HG03521 (cell line): ENCODE data around the gene SMARCD3.

Source experiments
- ATAC-seq: cut with Tn5 transposase; IDR thresholded peaks from one replicate; pipeline ENCODE4 v1.9.1; 2021; ENCODE audit warnings: mild to moderate bottlenecking, moderate library complexity; ENCODE audit not compliant: unreplicated experiment

The SMARCD3 gene

DNA sequence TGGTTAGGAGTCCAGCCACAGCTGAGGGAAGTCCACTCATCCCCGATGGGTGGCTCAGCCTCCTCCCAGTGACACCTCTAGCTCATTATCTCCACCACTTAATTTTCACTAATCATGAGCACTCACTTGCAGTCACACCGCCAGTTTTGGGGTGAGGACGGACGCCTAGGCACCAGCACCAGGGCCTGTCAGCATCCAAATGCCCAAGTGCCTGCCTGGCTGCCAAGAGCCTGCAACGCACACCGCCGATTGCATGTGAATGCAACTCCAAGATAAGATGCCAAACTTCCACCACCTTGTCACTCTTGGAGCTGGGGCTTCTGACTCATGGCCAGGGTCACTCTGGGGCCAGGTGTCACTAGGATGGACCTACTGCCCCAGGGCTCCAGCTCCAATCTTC, 24.4 kb upstream of the SMARCD3 start:
- ATAC-seq, result no peak

DNA sequence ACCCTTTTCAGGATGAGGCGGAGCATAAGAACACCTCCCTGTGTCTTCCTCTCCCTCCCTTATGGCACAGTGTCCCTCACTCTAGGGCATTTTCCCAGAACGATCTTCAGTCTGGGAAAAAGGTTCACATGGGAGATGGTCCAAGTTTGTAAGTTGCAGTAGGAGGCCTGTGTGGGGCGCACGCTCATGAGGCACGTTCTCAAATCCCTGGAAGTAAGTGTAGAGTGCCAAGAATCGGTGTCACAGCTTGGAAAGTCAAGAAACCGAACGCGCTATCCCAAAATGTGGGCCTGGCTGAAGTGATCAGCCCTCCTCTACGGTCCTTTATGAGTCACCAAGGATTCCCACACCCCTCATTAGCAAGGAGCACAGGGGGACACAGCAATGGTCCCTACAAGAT, 23.9 kb upstream of the SMARCD3 start:
- no peak for ATAC-seq

DNA sequence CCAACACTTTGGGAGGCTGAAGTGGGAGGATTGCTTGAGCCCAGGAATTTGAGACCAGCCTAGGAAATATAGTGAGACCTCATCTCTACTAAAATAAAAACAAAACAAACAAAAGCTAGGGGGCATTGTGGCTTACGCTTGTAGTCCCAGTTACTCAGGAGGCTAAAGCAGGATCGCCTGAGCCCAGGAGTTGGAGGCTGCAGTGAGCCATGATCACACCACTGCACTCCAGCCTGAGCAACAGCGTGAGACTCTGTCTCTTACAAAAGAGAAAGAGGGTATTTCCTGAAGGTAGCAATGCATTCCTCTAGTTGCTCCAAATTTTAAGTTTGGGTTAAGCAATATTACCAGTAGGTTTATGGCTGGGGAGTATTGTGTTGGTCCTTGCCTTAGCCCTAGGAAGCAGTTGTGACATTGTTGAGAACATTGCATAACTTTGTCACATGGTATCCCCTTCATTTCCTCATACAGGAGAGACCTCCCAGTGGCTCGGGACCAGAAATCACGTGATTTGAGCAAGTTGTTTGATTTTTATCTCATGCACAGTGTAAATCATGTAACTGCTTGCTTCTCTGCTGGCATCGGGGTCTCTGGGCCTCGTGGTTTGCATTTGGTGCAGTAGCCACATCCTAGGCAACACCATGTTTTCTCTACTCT, 23.3 kb upstream of the SMARCD3 start:
- ATAC-seq, result no peak

DNA sequence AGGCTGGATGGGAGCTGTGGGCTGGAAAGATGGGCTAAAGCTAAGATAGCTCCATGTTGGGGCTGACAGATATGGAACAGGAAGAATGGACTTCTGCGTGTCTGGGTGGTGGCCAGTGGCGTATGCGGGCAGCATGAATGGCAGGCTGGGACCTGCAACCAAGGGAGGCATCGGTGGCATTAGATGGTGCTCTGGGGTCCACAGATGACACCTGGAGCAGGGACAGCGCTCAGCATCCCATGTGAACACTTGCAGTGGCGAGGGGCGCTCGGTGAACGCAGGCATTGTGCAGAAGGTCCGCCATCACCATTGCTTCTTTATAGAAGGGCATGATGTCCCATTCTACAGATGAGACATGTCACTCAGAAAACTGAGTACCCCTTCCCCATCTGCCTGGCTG, 21.0 kb upstream of the SMARCD3 start:
- ATAC-seq, result no peak

DNA sequence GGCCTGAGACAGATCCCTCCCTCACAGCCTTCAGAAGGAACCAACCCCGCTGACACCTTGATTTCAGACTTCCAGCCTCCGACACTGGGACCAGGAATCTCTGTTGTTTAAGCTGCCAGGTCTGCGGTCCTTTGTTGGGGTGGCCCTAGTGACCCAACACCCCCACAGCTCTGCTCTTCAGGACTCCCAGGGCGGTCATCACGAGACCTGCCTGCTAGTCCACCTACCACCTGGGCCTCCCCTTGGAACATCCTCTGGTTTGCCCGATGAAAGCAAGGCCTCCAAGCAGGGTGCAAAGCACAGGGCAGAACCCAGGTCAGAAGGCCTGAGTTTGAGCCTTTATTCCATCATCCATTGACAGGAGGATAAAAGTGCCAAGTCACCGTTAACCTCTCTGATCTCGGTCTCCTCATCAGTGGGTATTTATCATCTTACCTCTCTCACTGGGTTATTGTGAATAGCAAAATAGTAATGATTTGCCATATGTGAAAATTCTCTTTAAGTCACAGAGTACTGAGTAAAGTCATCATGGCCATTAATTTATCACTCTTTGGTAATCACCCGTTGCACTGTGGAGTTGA, 16.9 kb upstream of the SMARCD3 start:
- no peak for ATAC-seq

DNA sequence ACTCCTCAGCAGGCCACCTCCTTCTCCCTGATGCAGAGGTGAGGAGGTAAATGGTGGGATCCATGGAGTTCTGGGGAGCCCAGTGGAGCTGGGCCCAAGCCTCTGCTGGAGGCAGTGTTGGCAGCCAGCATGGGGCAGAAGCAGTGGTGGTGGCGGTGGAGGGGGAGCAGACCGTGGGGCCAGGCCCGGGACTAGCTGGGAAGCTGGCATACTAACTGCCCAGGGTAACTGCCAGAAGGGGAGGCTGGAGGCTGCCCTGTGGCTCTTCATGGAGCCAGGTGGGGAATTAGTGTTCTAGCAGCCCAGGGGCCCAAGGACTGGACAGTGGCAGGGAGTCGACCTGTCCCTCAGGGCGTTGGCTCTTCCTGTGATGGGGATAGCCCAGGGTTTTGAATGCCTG, 16.1 kb upstream of the SMARCD3 start:
- ATAC-seq, result no peak

DNA sequence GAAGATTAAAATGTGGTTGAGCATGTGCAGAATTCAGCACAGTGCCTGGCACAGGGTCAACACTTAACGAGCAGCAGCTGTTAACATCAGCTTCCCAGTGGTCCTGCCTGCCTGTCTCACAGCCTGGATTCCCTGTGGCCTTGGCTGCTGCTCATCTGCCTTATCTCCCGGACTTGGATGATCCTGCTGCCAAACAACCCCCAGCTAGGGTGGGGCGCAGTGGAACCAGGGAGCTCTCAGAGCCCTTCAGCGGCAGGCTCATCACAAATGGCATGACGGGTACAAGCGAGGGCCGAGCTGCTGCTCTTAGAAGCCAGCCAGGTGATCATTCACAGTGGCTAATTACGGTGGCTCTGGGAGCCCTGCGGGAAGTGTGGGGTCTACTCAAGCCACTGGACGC, 13.0 kb upstream of the SMARCD3 start:
- no peak for ATAC-seq

DNA sequence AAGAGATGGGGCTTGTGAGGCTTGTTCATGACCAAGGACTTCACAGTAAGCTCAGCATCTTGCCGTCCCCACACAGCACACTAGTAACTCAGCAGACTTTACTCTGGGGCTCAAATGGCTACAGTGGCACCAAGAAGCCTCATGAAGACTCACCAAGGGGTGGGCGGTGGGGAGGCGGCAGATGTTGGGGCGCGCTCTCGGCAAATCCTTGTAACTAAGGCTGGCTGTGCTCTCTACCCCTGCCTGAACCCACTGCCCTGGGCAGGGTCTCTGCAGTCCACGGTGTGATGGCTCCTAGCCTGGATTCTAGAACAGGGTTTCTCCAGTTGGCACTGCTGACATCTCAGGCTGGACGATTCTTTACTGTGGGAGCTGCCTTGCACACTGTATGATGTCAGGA, 12.4 kb upstream of the SMARCD3 start:
- no peak for ATAC-seq

DNA sequence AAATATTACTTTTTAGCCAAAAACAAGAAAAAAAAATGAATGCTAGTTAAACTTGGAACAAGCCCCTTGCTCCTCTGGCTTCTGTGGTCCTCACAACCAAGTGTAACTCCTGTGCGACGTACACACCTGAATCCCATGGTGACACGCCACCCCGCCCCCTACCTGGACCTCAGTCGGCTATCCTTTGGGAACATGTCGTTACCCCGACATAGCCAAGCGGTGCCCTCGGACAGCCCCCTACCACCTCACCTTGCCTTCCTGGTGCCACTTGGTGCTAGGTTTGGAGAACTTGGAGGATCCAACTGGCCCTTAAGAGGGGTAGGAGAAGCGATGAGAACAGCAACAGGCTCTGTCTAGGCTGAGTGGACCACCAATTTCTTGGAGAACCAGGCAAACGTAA, 12.0 kb upstream of the SMARCD3 start:
- no peak for ATAC-seq

DNA sequence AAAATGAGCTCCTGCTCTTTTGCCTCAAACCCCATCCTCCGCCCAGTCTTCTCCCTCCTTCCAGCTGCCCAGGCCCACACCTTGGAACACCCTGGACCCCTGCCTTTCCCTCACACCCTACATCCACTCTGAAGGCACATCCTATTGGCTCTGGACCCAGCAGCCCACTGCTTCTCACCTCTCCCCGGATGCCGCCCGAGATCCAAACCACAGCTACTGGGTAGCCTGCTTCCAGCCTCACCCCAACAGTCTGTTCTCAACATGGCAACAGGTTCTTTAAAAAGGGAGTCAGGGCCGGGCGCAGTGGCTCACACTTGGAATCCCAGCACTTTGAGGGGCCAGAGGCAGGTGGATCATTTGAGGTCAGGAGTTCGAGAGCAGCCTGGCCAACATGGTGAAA, 9.5 kb upstream of the SMARCD3 start:
- no peak for ATAC-seq

DNA sequence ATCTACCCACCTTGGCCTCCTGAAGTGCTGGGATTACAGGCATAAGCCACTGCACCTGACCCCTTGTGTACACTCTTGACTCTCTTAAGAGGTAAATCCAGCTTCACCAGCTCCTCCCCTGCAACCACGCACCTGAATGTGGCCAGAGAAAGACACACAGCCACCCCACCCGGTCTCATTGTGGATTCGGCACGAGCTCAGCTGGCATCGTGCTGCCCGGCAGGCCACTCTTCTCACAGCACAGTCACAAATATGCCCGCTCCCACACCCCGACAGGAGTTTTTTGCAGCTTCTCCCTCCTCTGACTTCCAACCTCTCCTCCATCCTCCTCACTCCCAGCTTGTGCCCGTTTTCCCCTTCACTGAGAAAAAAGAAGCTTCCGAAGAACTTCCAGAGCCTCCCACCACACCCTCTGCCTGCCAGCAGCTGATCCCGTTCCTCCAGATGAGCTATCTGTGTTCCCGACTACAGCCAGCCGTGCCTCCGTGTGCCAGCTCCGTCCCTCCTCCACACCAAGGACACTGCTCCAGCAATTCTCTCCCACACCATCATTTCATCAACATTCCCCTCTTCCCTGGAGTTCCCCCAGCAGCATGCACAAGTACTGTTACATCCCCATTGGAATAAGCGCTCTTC, 8.0 kb upstream of the SMARCD3 start:
- no peak for ATAC-seq

DNA sequence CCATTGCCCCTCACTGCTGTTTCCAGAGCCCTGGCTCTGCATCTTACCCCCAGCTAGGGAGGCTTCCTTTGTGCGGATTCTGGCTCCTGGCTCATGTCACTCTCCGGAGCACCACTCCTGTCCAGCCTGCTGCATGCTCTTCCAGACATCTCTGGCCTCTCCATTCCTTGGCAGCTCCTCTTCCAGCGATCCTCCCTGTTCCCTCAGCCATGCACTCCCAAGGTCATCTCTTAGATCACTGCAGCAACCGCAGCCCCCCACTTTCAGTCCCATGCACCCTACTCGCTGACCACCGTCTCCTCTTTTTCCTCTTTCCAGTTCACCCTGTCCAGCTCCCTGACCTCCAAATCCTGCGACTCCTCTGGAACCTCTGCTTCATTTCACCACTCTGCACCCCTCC, 6.9 kb upstream of the SMARCD3 start:
- ATAC-seq, result no peak

DNA sequence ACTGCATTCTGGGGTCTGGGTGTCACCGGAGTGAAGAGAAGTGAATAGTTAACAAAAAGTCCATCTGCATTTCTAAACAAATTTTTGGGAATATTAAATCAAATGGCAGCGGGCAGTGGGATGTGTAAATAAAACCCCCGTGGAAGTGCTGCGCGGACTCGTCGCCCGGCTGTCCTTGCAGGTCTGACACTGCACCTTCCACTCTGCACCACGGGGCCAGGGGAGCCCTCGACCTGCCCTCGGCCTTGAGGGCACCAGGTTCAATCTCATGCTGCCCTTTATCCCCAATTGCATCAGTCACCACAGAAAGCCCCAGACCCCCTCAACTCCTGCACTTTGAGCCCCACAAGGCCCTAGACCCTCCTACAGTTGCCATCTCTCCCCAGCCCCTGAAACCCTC, 6.4 kb upstream of the SMARCD3 start:
- no peak for ATAC-seq

DNA sequence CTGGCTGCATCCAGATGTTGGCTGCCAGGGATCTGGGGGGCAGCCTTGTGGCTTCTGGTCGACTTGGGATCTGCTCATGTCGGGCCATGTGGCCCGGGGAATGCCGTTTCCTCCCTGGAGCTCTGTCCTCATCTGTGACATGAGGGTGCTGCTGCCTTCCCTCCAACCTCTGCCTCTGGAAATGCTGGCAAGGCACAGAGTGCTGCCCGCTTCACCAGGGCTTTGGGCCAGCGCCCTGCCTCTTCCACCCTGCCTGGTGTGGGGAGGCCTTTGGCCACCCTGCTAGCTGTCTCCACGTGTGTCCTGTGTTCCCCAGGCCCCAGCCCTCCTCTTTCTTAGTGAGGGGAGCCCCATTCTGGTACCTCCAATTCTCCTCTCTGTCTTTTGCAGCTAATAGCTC, 5.8 kb upstream of the SMARCD3 start:
- no peak for ATAC-seq

DNA sequence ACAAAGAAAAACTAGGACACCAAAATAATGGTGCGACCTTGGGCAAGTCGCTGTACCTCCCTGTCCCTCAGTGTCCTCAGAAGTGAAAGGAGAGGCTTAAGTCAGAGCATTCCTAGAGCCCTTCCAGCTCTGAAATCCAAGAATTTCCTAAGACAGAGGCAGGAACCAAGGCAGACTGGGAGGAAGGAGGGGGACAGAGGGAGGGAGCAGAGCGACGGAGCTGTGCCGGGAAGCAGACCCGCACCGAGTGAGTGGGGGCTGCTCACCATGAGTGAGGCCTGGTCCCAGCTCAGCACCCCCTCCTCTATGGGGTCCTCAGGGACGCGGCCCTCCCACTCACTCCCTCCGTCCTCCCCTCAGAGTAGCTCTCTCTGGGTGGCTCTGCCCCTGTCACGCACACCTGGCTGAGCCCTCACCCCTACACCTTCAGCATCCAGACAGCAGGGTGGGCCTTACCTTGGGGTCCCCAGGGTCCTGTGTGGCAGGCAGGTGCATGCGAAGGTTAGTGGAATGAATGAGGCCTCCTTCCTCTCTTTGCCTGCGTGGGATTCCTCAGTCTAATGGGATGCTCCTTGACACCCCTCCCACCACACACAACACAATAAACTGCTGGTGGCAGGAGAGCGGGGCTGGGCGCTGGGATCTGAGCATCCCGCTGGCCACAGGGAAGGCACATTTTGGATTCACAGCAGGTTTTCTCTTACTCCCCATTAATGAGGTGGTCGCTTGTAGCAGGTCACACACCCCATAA, 4.6 kb upstream of the SMARCD3 start:
- no peak for ATAC-seq

DNA sequence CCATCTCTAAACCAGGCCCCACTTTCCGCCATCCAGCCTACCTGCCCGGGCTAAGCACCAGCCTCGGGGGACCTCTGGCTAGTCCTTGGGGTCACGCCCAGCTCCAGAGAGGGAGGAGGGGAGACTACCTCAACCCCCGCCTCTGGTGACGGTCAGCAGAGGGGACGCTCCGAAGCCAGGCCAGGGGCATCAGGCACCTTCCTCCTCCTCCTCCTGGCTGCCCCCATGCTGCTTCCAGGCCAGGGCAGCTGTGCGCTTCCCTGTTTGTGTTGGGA, 4.0 kb upstream of the SMARCD3 start:
- ATAC-seq, result no peak

DNA sequence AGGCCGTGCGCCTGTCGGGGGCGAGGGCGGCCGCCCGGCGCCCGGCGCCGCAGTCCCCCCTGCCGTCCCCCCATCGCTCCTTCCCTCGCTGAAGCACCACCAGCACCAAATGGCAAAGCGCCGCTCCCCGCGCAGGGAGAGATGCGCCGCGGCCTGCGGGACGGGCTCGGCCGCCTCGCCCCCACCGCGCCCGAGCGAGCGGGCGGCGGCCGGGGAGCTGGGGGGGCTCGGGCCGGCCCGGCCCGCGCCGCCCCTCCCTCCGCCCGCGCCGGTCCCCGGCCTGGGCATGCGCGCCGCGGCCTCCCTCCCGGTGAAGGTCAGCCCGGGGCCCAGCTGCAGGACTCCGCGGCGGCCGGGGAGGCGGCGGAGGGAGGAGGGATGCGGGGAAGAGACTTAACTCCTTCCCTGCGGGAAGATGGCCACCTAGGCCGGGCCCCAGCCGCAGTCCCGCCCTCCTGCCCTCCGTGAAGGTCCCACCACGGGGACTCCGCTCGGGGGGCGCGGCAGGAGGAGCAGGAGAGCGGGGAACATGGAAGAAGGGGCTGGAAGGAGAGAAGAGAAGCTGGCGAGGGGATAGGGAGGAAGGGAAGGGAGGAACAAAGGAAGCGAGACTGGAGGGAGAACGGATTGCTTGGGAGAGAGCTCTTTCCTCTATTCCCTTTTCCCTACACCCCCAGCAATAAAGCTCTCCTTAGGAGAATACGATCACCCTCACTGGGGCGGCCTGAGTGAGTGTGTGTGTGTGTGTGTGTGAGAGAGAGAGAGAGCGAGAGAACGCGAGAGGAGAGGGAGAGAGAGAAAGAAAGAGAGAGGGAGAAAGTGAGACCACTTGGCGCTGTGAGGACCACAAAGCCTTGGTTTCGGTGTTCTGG, 3.4 kb upstream of the SMARCD3 start:
- no peak for ATAC-seq

DNA sequence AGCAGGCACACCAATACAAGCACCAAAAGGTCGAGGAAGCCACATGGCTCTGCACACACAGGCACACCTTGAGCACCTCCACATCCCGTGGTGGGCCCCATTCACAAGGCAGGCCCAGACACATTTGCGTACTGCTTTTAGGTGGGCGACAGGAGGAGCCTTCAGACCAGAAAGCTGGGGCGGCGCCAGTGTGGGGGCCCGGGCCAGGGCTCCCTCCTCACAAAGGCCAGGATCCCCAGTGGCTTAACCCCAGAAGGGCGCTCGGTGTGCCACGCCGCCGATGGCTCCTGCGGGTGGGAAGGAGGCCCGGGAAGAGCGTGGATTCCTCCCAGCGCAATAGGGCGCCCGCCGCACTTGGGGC, 2.8 kb upstream of the SMARCD3 start:
- ATAC-seq, result no peak

DNA sequence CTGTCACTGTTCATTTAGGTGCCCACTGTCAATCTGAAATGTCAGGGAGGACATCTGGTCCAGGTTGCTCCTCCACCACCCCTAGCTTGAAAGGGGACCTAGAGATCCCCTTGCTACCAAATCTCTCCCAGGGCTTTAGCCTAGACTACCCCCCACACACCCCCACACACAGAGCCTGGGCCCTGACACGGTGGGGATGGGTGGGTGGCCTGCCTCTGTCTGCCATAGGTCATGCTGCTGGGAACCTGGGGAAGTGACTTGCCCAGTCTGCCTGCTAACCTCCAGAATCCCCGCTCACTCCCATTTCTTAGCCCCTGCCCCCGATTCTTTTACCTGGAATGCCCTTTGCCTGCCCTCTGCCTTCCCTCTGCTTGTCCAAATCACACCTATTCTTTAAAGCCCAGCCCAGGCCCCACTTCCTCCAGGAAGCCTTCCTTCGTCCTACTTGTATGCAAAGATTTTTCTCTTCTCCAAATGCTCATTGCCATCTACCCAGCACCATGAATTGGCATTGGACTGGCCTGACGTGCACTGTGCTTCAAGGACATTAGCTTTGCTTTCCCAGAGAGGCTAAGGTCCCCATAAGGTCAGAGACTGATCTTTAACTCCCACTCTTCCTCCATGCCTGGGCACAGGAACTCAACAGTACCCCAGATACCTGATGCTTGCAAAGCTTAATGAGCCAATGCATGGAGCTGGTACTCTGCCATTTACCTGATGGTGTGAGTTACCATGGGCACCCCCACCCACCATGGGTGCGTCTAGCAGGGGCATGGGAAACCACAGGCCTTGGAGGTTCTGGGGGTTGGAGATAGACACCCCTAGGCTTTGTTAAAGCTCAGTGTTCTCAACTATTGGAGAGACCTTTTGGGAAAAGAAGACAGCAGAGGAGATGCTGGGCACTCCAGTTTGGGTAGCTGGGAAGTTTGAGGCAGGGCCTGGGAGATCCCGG, 2.0 kb upstream of the SMARCD3 start:
- ATAC-seq, result no peak

DNA sequence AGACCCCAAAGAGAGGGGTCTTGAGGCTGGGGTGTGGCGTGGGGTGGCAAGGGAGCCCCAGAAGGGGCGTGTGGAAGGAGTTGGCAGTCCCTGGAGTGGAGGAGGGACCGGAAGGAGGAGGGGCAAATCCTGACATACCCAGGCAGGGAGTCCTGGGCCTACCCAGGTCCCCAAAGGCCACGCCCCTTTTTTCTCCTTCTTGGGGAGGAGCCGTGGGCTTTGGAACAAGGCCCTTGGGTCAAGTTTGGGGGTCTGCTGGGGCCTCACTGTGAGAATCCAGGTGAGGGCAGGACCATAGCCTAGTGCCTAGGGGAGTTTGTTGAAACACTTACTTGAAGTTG, 1.2 kb upstream of the SMARCD3 start:
- no peak for ATAC-seq
